ENCODE results near the gene IL25. TPM values are rescaled to one million over a fixed set of nuclear protein-coding genes. Genes with fewer than 3 reads are reported as not detected.
A peak's percentile ranks its signal among the peaks of the same experiment; 100 is the strongest.

Gene IL25
- total and polyA plus RNA-seq, 2 of the 13 experiments (the other 11 are each of a cell fraction or from before 2014, with no cell fraction given): not detected

DNA sequence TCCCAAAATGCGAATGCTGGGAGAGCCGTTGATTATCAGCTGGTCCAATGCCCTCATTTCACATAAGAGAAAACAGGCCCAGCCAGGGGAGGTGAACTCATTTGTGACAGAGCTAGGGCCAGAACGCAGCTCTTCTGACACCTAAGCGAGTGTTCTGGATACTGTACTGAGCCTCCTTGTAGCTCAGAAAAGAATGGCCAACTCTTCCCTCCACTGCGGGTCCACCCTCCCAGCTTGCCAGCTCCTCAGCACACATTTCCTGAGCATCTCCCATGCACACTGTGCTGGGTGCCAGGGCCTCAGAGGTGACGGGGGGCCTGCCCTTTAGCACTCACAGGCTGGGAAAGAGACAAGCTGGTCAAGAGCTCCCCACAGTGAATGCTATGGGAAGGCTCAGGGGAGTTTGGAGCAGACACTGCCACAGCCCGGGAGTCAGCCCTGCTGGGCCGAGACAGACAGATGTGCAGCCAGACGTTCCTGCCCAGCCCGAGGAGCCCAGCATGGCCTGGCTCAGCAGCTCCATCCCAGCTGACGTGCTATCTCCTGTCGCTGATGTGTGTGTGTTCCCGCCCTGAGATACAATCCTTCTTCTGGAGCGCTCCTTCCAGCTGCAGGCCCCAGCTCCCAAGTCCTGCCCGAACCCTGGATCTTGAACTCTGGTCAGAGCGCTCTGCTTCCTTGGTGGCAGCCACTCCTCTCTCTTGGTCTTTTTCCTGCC lies 7.7 kb downstream of the IL25 start (continued):
- no peak for TF ChIP-seq ZNF709 (CRISPR knock-in tag; IDR thresholded peaks at IDR 0.05)
- no peak for TF ChIP-seq SP2 (CRISPR knock-in tag; IDR thresholded peaks at IDR 0.05)
- no peak for TF ChIP-seq NFE2 (CRISPR knock-in tag; IDR thresholded peaks at IDR 0.05)
- TF ChIP-seq ZNF558 (CRISPR knock-in tag; IDR thresholded peaks at IDR 0.05; ENCODE audit: borderline replicate concordance): no peak
- TF ChIP-seq ZNF776 (CRISPR knock-in tag; IDR thresholded peaks at IDR 0.05): 0 out of 2 replicates have a peak, but pooled peaks have one; percentile 42
- TF ChIP-seq NAIF1 (CRISPR knock-in tag; IDR thresholded peaks at IDR 0.05; ENCODE audit: borderline replicate concordance): no peak
- TF ChIP-seq MED13 (CRISPR knock-in tag; IDR thresholded peaks at IDR 0.05): no peak
- no peak for TF ChIP-seq FLYWCH1 (CRISPR knock-in tag; IDR thresholded peaks at IDR 0.05)
- no peak for TF ChIP-seq SSRP1 (CRISPR knock-in tag; IDR thresholded peaks at IDR 0.05)
- TF ChIP-seq, protein P1, sequence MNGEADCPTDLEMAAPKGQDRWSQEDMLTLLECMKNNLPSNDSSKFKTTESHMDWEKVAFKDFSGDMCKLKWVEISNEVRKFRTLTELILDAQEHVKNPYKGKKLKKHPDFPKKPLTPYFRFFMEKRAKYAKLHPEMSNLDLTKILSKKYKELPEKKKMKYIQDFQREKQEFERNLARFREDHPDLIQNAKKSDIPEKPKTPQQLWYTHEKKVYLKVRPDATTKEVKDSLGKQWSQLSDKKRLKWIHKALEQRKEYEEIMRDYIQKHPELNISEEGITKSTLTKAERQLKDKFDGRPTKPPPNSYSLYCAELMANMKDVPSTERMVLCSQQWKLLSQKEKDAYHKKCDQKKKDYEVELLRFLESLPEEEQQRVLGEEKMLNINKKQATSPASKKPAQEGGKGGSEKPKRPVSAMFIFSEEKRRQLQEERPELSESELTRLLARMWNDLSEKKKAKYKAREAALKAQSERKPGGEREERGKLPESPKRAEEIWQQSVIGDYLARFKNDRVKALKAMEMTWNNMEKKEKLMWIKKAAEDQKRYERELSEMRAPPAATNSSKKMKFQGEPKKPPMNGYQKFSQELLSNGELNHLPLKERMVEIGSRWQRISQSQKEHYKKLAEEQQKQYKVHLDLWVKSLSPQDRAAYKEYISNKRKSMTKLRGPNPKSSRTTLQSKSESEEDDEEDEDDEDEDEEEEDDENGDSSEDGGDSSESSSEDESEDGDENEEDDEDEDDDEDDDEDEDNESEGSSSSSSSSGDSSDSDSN (CRISPR knock-in tag; IDR thresholded peaks at IDR 0.05): no peak
- TF ChIP-seq, protein P2, sequence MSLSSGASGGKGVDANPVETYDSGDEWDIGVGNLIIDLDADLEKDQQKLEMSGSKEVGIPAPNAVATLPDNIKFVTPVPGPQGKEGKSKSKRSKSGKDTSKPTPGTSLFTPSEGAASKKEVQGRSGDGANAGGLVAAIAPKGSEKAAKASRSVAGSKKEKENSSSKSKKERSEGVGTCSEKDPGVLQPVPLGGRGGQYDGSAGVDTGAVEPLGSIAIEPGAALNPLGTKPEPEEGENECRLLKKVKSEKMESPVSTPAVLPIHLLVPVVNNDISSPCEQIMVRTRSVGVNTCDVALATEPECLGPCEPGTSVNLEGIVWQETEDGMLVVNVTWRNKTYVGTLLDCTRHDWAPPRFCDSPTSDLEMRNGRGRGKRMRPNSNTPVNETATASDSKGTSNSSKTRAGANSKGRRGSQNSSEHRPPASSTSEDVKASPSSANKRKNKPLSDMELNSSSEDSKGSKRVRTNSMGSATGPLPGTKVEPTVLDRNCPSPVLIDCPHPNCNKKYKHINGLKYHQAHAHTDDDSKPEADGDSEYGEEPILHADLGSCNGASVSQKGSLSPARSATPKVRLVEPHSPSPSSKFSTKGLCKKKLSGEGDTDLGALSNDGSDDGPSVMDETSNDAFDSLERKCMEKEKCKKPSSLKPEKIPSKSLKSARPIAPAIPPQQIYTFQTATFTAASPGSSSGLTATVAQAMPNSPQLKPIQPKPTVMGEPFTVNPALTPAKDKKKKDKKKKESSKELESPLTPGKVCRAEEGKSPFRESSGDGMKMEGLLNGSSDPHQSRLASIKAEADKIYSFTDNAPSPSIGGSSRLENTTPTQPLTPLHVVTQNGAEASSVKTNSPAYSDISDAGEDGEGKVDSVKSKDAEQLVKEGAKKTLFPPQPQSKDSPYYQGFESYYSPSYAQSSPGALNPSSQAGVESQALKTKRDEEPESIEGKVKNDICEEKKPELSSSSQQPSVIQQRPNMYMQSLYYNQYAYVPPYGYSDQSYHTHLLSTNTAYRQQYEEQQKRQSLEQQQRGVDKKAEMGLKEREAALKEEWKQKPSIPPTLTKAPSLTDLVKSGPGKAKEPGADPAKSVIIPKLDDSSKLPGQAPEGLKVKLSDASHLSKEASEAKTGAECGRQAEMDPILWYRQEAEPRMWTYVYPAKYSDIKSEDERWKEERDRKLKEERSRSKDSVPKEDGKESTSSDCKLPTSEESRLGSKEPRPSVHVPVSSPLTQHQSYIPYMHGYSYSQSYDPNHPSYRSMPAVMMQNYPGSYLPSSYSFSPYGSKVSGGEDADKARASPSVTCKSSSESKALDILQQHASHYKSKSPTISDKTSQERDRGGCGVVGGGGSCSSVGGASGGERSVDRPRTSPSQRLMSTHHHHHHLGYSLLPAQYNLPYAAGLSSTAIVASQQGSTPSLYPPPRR (CRISPR knock-in tag; IDR thresholded peaks at IDR 0.05; ENCODE audit: borderline replicate concordance): peak; percentile 3; the same call in 1 of the 2 replicates
- TF ChIP-seq, protein P3, sequence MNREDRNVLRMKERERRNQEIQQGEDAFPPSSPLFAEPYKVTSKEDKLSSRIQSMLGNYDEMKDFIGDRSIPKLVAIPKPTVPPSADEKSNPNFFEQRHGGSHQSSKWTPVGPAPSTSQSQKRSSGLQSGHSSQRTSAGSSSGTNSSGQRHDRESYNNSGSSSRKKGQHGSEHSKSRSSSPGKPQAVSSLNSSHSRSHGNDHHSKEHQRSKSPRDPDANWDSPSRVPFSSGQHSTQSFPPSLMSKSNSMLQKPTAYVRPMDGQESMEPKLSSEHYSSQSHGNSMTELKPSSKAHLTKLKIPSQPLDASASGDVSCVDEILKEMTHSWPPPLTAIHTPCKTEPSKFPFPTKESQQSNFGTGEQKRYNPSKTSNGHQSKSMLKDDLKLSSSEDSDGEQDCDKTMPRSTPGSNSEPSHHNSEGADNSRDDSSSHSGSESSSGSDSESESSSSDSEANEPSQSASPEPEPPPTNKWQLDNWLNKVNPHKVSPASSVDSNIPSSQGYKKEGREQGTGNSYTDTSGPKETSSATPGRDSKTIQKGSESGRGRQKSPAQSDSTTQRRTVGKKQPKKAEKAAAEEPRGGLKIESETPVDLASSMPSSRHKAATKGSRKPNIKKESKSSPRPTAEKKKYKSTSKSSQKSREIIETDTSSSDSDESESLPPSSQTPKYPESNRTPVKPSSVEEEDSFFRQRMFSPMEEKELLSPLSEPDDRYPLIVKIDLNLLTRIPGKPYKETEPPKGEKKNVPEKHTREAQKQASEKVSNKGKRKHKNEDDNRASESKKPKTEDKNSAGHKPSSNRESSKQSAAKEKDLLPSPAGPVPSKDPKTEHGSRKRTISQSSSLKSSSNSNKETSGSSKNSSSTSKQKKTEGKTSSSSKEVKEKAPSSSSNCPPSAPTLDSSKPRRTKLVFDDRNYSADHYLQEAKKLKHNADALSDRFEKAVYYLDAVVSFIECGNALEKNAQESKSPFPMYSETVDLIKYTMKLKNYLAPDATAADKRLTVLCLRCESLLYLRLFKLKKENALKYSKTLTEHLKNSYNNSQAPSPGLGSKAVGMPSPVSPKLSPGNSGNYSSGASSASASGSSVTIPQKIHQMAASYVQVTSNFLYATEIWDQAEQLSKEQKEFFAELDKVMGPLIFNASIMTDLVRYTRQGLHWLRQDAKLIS (CRISPR knock-in tag; IDR thresholded peaks at IDR 0.05): no peak
- TF ChIP-seq ZFP36L2 (CRISPR knock-in tag; IDR thresholded peaks at IDR 0.05): no peak
- TF ChIP-seq, protein P4, sequence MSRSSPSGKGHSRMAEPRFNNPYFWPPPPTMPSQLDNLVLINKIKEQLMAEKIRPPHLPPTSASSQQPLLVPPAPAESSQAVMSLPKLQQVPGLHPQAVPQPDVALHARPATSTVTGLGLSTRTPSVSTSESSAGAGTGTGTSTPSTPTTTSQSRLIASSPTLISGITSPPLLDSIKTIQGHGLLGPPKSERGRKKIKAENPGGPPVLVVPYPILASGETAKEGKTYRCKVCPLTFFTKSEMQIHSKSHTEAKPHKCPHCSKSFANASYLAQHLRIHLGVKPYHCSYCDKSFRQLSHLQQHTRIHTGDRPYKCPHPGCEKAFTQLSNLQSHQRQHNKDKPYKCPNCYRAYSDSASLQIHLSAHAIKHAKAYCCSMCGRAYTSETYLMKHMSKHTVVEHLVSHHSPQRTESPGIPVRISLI (CRISPR knock-in tag; IDR thresholded peaks at IDR 0.05; ENCODE audit: borderline replicate concordance): no peak
- TF ChIP-seq SIX1 (CRISPR knock-in tag; IDR thresholded peaks at IDR 0.05; ENCODE audit: borderline replicate concordance): no peak
- TF ChIP-seq MEIS1 (CRISPR knock-in tag; IDR thresholded peaks at IDR 0.05; ENCODE audit: borderline replicate concordance): no peak
- no peak for TF ChIP-seq KDM5A (IDR thresholded peaks at IDR 0.05; ENCODE audit: borderline replicate concordance, low read length)
- no peak for TF ChIP-seq ZNF468 (CRISPR knock-in tag; IDR thresholded peaks at IDR 0.05)

Data from HepG2 (cell line).